KBM-7 (cell line): ENCODE data around the gene ZFYVE28.

Experiments
- DNase-seq: peaks from one replicate; pipeline ENCODE4 v3.0.0-alpha.2; 2015
- in situ Hi-C: fragments of 300-500 bp; cut with MboI; formaldehyde crosslinking; loops from 2 replicates; pipeline ENCODE4 v1.14.3; 2020; ENCODE audit warnings: low sequenced_read_pairs, low pct_unique_long_range_greater_than_20kb, mixed read lengths

The ZFYVE28 gene

GRCh38 chr4:2271279-2272025, 147.0 kb downstream of the ZFYVE28 start:
- in situ Hi-C loops, result no loop called here
- DNase-seq, result no peak

- no peak for DNase-seq
- in situ Hi-C loops, result no loop called here
Measured at GRCh38 chr4:2270341-2271165, 147.9 kb downstream of the ZFYVE28 start.

- in situ Hi-C loops, result no loop called here
Measured at GRCh38 chr4:2269618-2270163, 148.8 kb downstream of the ZFYVE28 start.

GRCh38 chr4:2269206-2269531, 149.3 kb downstream of the ZFYVE28 start:
- DNase-seq, result no peak
- in situ Hi-C loops, result no loop called here

More at GRCh38 chr4:2269618-2270163, 148.8 kb downstream of the ZFYVE28 start:
- DNase-seq, result no peak

- no peak for DNase-seq
- in situ Hi-C loops, result no loop called here
Measured at GRCh38 chr4:2268357-2269205, 149.9 kb downstream of the ZFYVE28 start.

GRCh38 chr4:2267841-2268240, 150.6 kb downstream of the ZFYVE28 start:
- in situ Hi-C loops, result no loop called here
- no peak for DNase-seq

GRCh38 chr4:2267320-2267811, 151.1 kb downstream of the ZFYVE28 start:
- in situ Hi-C loops, result no loop called here
- no peak for DNase-seq

GRCh38 chr4:2266821-2267220, 151.6 kb downstream of the ZFYVE28 start:
- in situ Hi-C loops, result no loop called here
- no peak for DNase-seq

- no peak for DNase-seq
- in situ Hi-C loops, result no loop called here
Measured at GRCh38 chr4:2266181-2266580, 152.3 kb downstream of the ZFYVE28 start.

GRCh38 chr4:2265113-2266110, 153.0 kb downstream of the ZFYVE28 start:
- DNase-seq, result no peak
- in situ Hi-C loops, result no loop called here

- no peak for DNase-seq
- in situ Hi-C loops, result no loop called here
Measured at GRCh38 chr4:2264481-2265041, 153.9 kb downstream of the ZFYVE28 start.

- in situ Hi-C loops, result no loop called here
- DNase-seq, result no peak
Measured at GRCh38 chr4:2263926-2264321, 154.5 kb downstream of the ZFYVE28 start.

GRCh38 chr4:2262944-2263250, 155.5 kb downstream of the ZFYVE28 start:
- DNase-seq, result no peak
- in situ Hi-C loops, result no loop called here

GRCh38 chr4:2262145-2262943, 156.1 kb downstream of the ZFYVE28 start:
- peak; percentile 100 for DNase-seq
- in situ Hi-C loops, result no loop called here

- DNase-seq, result no peak
- in situ Hi-C loops, result no loop called here
Measured at GRCh38 chr4:2261853-2262144, 156.6 kb downstream of the ZFYVE28 start, which contains the start of gene MXD4. Gene MXD4, minus strand, starts transcription at chr4:2262109. Its CDS starts 129 bp downstream, at chr4:2261980.

- no peak for DNase-seq
- in situ Hi-C loops, result no loop called here
Measured at GRCh38 chr4:2261110-2261852, 157.2 kb downstream of the ZFYVE28 start.
